ENCODE data around the gene LMNTD2. TPM values are rescaled to one million over a fixed set of nuclear protein-coding genes. Genes with fewer than 3 reads are reported as not detected.

Gene LMNTD2
- total RNA-seq, 1 donor: 2.2 TPM

DNA sequence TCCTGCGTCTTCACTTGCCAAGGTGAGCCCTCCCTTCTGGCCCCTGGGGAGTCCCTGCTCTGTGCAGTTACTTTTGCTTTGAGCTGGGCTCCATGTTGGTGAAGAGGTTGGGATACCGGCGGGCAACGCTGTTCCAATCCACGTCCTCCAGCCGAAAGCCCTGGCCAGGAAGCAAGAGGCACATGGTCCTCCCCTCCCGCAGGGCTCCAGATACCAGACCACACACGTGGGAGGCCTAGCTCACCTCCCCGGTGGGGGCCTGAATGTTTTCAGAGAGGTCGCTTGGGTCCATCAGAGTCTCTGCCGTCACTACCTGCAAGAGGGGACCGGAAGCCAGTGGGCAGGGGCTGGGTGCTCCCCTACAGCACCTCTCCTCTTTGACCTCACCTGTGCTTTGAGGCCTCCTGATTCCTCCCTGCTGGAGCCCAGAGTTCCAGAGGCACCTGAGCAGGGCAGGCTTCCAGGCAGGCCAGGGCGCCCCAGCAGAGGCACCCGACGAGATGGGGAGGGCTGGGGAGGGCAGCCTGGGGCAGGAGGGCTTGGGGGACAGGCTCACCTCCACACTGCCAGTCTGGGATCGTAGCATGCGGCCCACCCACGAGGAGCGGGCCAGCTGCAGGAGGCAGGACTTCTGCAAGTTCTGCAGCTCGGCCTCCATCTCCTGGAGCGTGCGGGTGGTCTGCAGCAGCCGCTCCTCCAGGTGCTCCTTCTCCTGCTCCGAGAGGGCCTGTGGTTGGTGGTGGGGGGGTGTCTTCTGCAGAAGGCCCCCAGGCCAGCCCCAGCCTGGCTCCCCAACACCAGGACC is 3.0 kb downstream of the LMNTD2 start:
- H3K4me3 ChIP-seq (ENCODE audit: low read depth, low read length): no peak overlapping the region
- DNase-seq (ENCODE audit: low read depth): no peak
- no peak for TF ChIP-seq CTCF (IDR thresholded peaks at IDR 0.05; ENCODE audit: insufficient read depth, low read depth, low read length)

GRCh38 chr11:556662-557256 is 3.8 kb downstream of the LMNTD2 start:
- TF ChIP-seq CTCF (IDR thresholded peaks at IDR 0.05; ENCODE audit: insufficient read depth, low read depth, low read length): no peak
- DNase-seq (ENCODE audit: low read depth): no peak
- no peak overlapping the region for H3K4me3 ChIP-seq (ENCODE audit: low read depth, low read length)

DNA sequence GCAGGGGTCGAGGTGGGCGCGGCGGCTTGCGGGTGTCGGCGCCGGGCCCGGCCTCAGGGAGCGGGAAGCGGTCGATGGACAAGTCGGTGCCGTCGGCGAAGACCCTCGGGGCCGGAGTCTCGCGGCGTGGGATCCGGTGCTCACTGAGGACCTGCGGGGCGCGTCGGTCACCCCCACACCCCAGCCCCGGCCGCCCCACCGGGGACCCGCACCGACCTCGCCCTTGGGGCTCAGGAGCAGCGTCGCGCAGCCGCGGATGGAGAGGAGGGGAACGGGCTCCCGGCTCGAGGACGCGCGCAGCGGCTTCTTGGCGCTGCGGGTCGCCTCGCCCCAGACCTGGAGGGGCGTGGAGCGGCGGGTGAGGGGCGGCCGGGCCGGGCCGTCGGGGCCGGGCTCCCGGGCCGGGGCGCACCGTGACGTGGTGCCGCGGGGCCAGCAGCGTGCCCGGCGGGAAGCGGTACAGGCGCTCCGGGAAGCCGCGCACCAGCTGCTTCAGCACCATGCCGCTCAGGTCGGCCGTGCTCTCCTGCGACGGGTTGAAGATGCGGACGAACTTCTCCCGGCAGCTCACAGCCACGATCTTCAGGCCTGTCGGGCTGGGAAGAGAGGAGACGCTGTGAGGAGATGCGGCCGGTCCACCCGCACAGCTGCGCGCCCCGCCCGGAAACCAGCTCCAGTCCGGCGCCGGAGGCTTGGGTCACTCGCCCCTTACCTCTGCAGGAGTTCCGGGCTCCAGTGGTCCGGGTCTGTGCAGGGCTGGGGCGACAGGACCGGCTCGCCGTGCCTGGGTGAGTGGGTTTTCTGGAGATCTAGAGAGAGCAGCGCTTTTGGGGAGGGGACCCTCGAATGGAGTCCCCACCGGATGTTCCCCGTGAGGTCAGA is 4.5 kb downstream of the LMNTD2 start:
- no peak overlapping the region for H3K4me3 ChIP-seq (ENCODE audit: low read depth, low read length)
- DNase-seq (ENCODE audit: low read depth): no peak
- TF ChIP-seq CTCF (IDR thresholded peaks at IDR 0.05; ENCODE audit: insufficient read depth, low read depth, low read length): no peak

GRCh38 chr11:555227-555779 is 5.2 kb downstream of the LMNTD2 start:
- H3K4me3 ChIP-seq (ENCODE audit: low read depth, low read length): peak overlapping the region; percentile 39
- TF ChIP-seq CTCF (IDR thresholded peaks at IDR 0.05; ENCODE audit: insufficient read depth, low read depth, low read length): no peak
- DNase-seq (ENCODE audit: low read depth): no peak

- H3K4me3 ChIP-seq (ENCODE audit: low read depth, low read length): peak overlapping the region; percentile 9
- TF ChIP-seq CTCF (IDR thresholded peaks at IDR 0.05; ENCODE audit: insufficient read depth, low read depth, low read length): peak; percentile 49
- peak; percentile 37 for DNase-seq (ENCODE audit: low read depth)
These were observed 5.9 kb downstream of the LMNTD2 start for GRCh38 chr11:554428-555226.

GRCh38 chr11:553988-554340 is 6.6 kb downstream of the LMNTD2 start:
- no peak for TF ChIP-seq CTCF (IDR thresholded peaks at IDR 0.05; ENCODE audit: insufficient read depth, low read depth, low read length)
- H3K4me3 ChIP-seq (ENCODE audit: low read depth, low read length): no peak overlapping the region
- DNase-seq (ENCODE audit: low read depth): no peak
